H1 (cell line): Measurements from ENCODE around the gene SEMA3A. TPM values are rescaled to one million over a fixed set of nuclear protein-coding genes. Genes with fewer than 3 reads are reported as not detected.

Source experiments
- SP1 ChIP-seq: IDR thresholded peaks from 2 replicates; pipeline ENCODE4 v1.6.1; 2011; ENCODE audit warnings: low read depth, low read length
- TCF12 ChIP-seq: IDR thresholded peaks from 2 replicates; pipeline ENCODE4 v1.6.1; 2011; ENCODE audit warnings: low read depth, mild to moderate bottlenecking, low read length
- polyA plus RNA-seq, 7 experiments: library from polyadenylated mRNA; depleted of rRNA in 3 of 7; stranded (reverse) in 5 of 7; unstranded in 2 of 7; fragments of >200 nt in 5 of 7; fragments of 200-250 nt in 2 of 7; gene quantifications; 1 replicate in 5 of 7; 2 replicates in 1 of 7; 4 replicates in 1 of 7; pipeline versions ENCODE4 v1.2.1 to v1.2.3, GENCODE V29; 2011 to 2013; ENCODE audit warnings: missing spikeins in 2 of 7, mixed read lengths in 2 of 7
- total RNA-seq: library from RNA; stranded (reverse); fragmentation: NEBNext Ultra II Directional; extraction: Animal tissue kit (Norgen Biotek cat#: 25700); gene quantifications from 2 replicates; pipeline ENCODE4 v1.2.1, GENCODE V29; 2021

SEMA3A gene
- total and polyA plus RNA-seq, 2 of the 8 experiments (the other 6 are each of a cell fraction or from before 2014, with no cell fraction given) = 8.1 to 45.9 TPM

DNA sequence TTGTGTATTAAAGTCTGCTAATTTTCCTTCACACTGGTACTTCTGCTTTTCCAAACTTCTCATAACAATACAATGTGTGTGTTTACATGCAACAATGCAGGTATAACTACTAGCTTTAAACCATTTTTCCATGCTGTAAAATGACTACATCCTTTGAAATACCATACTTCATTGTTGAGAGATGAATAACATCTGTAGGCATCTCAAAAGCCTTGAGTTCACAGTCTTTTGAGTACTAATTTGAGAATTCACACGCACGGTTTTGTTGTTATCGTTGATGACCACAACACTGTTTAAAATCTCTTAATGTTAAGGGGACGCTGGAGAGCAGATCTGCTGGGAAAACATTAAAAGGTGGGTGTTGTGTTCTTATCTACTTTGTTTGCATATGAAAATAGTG lies 37.4 kb downstream of the SEMA3A start (continued):
- TF ChIP-seq SP1 (no peak), TCF12 (no peak)
- TF ChIP-seq, all 59 proteins: peak for 0
